Bronchial epithelial cell (primary cell): ENCODE data around the gene ZNF565. TPM values are rescaled to one million over a fixed set of nuclear protein-coding genes. Genes with fewer than 3 reads are reported as not detected.
A peak's percentile ranks its signal among the peaks of the same experiment; 100 is the strongest.

ENCODE experiments used
- DNase-seq: peaks from one replicate; pipeline ENCODE4 v3.0.0-alpha.2; 2010; ENCODE audit warnings: low read depth
- FAIRE-seq: peaks from 2 replicates; lab custom pipeline; 2011; peaks lifted over from hg19 to GRCh38; lab: Jason Lieb, UNC
- H3K27me3 ChIP-seq: 2 replicates; pipeline ENCODE4 v1.5.1; 2011; ENCODE audit warnings: low read length; ENCODE audit not compliant: control insufficient read depth, insufficient read depth
- H3K36me3 ChIP-seq: 2 replicates; pipeline ENCODE4 v1.5.1; 2011; ENCODE audit warnings: low read length; ENCODE audit not compliant: control insufficient read depth, insufficient read depth
- H3K4me3 ChIP-seq: 2 replicates; pipeline ENCODE4 v1.5.1; 2011; ENCODE audit warnings: mild to moderate bottlenecking, low read depth, low read length, control low read depth
- total RNA-seq: library from RNA; depleted of rRNA; stranded (reverse); fragments of >200 nt; gene quantifications from 2 replicates; pipeline ENCODE4 v1.2.1, GENCODE V29; 2014
- TF ChIP-seq, protein P1 (sequence below): IDR thresholded peaks from 2 replicates; pipeline ENCODE4 v1.5.1; 2011; ENCODE audit warnings: mild to moderate bottlenecking, moderate library complexity, low read length, control low read depth, inconsistent platforms; ENCODE audit not compliant: insufficient read depth, severe bottlenecking

Gene ZNF565
- total RNA-seq, 1 donor from 2014 or later = 8.2 TPM

DNA sequence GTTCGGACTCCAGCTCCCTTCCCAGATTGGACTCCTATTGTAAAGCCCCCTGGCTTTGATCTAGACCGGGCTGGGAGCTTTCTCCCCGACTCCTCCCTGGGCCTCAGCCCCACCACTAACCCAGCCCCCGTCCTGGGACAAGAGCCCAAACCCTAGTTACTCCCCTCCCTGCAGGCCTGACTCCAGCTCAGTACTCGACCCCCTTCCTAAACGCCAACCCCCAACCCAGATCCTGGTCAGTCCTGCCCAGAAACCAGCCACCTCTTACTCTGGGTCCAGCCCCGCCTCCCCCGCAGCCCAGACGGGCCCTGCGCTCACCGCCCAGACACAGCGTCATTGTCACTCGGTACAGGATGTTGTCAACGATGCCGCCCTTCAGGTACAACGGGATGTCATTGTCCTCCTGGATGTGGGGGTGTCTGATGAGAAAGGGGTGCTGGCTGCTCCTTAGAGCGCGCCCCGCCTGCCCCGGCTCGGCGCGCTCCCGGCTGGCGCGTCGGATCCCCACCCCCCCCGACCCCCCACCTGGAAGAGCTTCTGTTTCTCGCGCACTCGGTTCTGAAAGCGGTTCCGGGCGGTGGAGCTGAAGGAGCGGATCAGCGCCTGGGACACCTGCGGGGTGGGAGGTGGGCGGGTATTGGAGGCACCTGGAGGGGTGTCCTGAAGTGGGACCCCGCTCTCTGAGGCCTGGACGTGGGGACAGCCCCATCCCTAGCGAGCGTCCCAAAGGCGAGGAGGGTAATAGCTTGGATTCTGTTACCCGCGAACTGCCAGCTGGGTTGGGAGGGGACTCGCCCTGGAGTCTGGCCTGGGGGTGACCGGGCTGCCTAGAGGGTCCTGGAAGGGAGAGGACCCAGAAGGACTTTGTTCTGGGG, 63.1 kb downstream of the ZNF565 start:
- Histone ChIP-seq H3K4me3 (no peak overlapping the region), H3K36me3 (peaks cover 23% of the 10 kb centered on the region), H3K27me3 (no peaks in the 10 kb centered on the region)
- DNase-seq (no peak), FAIRE-seq (no peak)
- TF ChIP-seq, protein P1, sequence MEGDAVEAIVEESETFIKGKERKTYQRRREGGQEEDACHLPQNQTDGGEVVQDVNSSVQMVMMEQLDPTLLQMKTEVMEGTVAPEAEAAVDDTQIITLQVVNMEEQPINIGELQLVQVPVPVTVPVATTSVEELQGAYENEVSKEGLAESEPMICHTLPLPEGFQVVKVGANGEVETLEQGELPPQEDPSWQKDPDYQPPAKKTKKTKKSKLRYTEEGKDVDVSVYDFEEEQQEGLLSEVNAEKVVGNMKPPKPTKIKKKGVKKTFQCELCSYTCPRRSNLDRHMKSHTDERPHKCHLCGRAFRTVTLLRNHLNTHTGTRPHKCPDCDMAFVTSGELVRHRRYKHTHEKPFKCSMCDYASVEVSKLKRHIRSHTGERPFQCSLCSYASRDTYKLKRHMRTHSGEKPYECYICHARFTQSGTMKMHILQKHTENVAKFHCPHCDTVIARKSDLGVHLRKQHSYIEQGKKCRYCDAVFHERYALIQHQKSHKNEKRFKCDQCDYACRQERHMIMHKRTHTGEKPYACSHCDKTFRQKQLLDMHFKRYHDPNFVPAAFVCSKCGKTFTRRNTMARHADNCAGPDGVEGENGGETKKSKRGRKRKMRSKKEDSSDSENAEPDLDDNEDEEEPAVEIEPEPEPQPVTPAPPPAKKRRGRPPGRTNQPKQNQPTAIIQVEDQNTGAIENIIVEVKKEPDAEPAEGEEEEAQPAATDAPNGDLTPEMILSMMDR = no peak

DNA sequence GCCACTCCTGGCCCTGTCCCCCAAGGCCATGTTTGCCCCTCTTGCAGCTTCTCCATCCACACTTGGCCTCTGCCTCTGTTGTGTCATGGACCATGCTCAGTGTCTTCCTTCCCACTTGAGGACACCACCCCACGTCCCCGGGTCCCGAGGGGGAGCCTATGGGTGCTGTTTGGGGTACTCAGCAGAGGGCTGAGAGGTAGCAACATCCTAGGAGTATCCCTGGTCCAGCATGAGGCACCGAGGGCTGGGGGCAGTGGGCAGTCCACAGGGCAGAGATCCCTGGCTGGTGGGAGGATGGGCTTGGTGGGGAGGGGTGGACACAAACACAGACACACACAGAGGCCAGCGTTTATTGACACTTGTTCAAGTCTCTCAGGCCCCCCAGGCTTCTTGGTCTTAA, 63.9 kb downstream of the ZNF565 start:
- FAIRE-seq (no peak), DNase-seq (no peak)
- H3K36me3 ChIP-seq = peaks cover 31% of the 10 kb centered on the region
- TF ChIP-seq, protein P1 = no peak
- H3K27me3 ChIP-seq = no peaks in the 10 kb centered on the region
- H3K4me3 ChIP-seq = no peak overlapping the region

GRCh38 chr19:36149673-36150406, 64.6 kb downstream of the ZNF565 start:
- Histone ChIP-seq H3K36me3 (peaks cover 34% of the 10 kb centered on the region), H3K27me3 (no peaks in the 10 kb centered on the region), H3K4me3 (no peak overlapping the region)
- FAIRE-seq = peak; percentile 93
- TF ChIP-seq, protein P1 = no peak
- peak; percentile 78 for DNase-seq

- peaks cover 46% of the 10 kb centered on the region for H3K36me3 ChIP-seq
- FAIRE-seq = no peak
Measured at GRCh38 chr19:36144624-36145023, 69.8 kb downstream of the ZNF565 start.

DNA sequence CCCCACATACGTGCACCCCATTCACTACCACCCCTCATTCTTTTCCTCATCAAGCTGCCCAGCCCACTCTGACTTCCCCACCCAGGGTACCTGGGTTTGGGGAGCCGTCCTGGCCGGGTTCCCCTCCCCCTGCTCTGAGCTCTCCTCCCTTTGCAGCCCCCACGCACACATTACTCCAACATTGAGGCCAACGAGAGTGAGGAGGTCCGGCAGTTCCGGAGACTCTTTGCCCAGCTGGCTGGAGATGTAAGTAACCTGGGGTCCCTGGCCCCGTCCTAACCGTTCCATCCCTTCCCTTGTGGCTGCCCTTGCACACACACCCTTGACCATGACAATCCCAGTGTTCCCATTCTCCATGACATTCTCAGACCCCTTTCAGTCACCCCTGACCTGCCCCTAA, 72.0 kb downstream of the ZNF565 start:
- Histone ChIP-seq H3K4me3 (no peak overlapping the region), H3K36me3 (peaks cover 40% of the 10 kb centered on the region), H3K27me3 (no peaks in the 10 kb centered on the region)
- FAIRE-seq = no peak
- TF ChIP-seq, protein P1 = no peak
- no peak for DNase-seq

More at GRCh38 chr19:36144624-36145023, 69.8 kb downstream of the ZNF565 start:
- no peak for DNase-seq
- Histone ChIP-seq H3K27me3 (no peaks in the 10 kb centered on the region), H3K4me3 (no peak overlapping the region)
- TF ChIP-seq, protein P1 = no peak
